Measurements from ENCODE around the gene HBA2.
A peak's percentile ranks its signal among the peaks of the same experiment; 100 is the strongest.

- TF ChIP-seq POLR2A (IDR thresholded peaks at IDR 0.05) (no peak), CTCF (IDR thresholded peaks at IDR 0.05) (peak in 3 of 4 experiments; percentile 32 to 47 (median 34))
These were observed 7.5 kb downstream of the HBA2 start, which contains the start of gene HBQ1 for GRCh38 chr16:180101-180675.
